ENCODE measurements around the gene USP7.

USP7 gene

DNA sequence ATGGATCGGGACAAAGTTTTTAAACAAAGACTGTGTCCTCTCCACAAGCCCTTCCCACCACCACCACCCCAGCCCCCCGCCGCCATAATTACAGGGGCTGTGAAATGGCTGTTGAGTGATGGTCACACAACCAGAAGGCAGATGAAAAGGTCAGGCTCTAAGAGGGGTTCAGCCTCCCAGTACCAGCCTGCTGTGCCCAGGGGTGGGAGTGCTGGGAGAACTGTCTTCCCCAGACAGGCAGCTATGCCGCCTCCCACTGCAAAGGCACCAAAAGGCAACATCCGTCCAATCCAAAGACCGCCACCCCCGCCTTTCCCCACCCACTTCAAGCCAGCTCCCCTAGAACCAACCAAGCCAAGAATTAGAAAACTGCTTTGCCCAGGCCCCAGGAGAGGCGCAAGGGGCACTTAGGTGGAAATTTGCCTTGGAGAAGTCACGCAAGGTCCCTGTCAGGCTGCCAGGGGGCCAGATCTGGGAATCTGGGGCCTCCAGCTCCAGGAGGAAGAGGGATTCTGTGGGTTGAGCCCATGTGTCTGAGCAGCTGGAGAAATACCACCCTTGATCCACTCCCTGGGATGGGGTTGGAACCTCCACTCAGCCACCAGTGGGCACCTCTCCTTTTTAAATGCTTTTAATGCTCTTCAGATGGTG lies 109.3 kb downstream of the USP7 start:
- H3K4me1 ChIP-seq (ENCODE audit: low read length): no peaks in the 10 kb centered on the region
- no peaks in the 10 kb centered on the region for H3K27me3 ChIP-seq (replicated peaks; ENCODE audit: insufficient read depth, low read length)
- TF ChIP-seq EZH2 (optimal IDR thresholded peaks at IDR 0.05; ENCODE audit: low read depth, low read length) (no peak), EZH2phosphoT487 (IDR thresholded peaks at IDR 0.05; ENCODE audit: low read length) (no peak)
- TF ChIP-seq, protein P1, sequence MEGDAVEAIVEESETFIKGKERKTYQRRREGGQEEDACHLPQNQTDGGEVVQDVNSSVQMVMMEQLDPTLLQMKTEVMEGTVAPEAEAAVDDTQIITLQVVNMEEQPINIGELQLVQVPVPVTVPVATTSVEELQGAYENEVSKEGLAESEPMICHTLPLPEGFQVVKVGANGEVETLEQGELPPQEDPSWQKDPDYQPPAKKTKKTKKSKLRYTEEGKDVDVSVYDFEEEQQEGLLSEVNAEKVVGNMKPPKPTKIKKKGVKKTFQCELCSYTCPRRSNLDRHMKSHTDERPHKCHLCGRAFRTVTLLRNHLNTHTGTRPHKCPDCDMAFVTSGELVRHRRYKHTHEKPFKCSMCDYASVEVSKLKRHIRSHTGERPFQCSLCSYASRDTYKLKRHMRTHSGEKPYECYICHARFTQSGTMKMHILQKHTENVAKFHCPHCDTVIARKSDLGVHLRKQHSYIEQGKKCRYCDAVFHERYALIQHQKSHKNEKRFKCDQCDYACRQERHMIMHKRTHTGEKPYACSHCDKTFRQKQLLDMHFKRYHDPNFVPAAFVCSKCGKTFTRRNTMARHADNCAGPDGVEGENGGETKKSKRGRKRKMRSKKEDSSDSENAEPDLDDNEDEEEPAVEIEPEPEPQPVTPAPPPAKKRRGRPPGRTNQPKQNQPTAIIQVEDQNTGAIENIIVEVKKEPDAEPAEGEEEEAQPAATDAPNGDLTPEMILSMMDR (IDR thresholded peaks at IDR 0.05; ENCODE audit: low read length): no peak
- no peaks in the 10 kb centered on the region for H4K20me1 ChIP-seq (ENCODE audit: insufficient read depth, low read length)
- H3K4me3 ChIP-seq (ENCODE audit: low read length): no peak overlapping the region
- DNase-seq: no peak
- no peak overlapping the region for H2AFZ ChIP-seq (ENCODE audit: low read length)
- H3F3A ChIP-seq (ENCODE audit: insufficient read depth, low read length): peaks cover 9% of the 10 kb centered on the region
- no peaks in the 10 kb centered on the region for H3K9me2 ChIP-seq (replicated peaks; ENCODE audit: insufficient read depth, low read length)
- H3K9me3 ChIP-seq (replicated peaks; ENCODE audit: insufficient read depth, low read length): no peaks in the 10 kb centered on the region
- 0 out of 2 replicates have a peak, but pooled peaks cover 2% of the 10 kb centered on the region for H3K36me3 ChIP-seq (replicated peaks; ENCODE audit: insufficient read depth, low read length)
- H3K4me2 ChIP-seq (ENCODE audit: low read depth, low read length): no peak overlapping the region
- no peak overlapping the region for H3K27ac ChIP-seq (ENCODE audit: low read length)
- H3K79me2 ChIP-seq (ENCODE audit: low read length): peaks cover 25% of the 10 kb centered on the region
- H3K9ac ChIP-seq (ENCODE audit: low read length): no peak overlapping the region

DNA sequence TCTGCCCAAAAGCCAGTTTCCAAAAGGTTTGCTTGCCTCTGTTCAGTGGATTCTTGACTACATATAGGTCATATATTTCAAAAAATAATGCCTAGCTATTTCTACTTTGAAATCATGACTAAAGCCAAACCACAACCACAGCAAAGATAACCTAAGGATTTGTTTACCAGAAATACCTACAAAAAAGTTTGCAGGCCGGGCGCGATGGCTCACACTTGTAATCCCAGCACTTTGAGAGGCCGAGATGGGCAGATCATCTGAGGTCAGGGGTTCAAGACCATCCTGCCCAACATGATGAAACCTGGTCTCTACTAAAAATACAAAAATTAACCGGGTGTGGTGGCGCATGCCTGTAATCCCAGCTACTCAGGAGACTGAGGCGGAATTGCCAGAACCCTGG lies 110.1 kb downstream of the USP7 start:
- no peak for DNase-seq
- Histone ChIP-seq H4K20me1 (ENCODE audit: insufficient read depth, low read length) (no peaks in the 10 kb centered on the region), H3K27me3 (replicated peaks; ENCODE audit: insufficient read depth, low read length) (no peaks in the 10 kb centered on the region), H3K4me1 (ENCODE audit: low read length) (no peaks in the 10 kb centered on the region), H3K4me2 (ENCODE audit: low read depth, low read length) (no peak overlapping the region), H3F3A (ENCODE audit: insufficient read depth, low read length) (peaks cover 9% of the 10 kb centered on the region), H3K27ac (ENCODE audit: low read length) (no peak overlapping the region), H3K9me2 (replicated peaks; ENCODE audit: insufficient read depth, low read length) (no peaks in the 10 kb centered on the region), H3K79me2 (ENCODE audit: low read length) (peaks cover 17% of the 10 kb centered on the region), H2AFZ (ENCODE audit: low read length) (no peak overlapping the region), H3K4me3 (ENCODE audit: low read length) (no peak overlapping the region), H3K36me3 (replicated peaks; ENCODE audit: insufficient read depth, low read length) (peaks cover 2% of the 10 kb centered on the region; the same call in 1 of the 2 replicates), H3K9me3 (replicated peaks; ENCODE audit: insufficient read depth, low read length) (no peaks in the 10 kb centered on the region), H3K9ac (ENCODE audit: low read length) (no peak overlapping the region)
- TF ChIP-seq EZH2 (optimal IDR thresholded peaks at IDR 0.05; ENCODE audit: low read depth, low read length): no peak
- TF ChIP-seq, protein P1 (IDR thresholded peaks at IDR 0.05; ENCODE audit: low read length): no peak
- no peak for TF ChIP-seq EZH2phosphoT487 (IDR thresholded peaks at IDR 0.05; ENCODE audit: low read length)

DNA sequence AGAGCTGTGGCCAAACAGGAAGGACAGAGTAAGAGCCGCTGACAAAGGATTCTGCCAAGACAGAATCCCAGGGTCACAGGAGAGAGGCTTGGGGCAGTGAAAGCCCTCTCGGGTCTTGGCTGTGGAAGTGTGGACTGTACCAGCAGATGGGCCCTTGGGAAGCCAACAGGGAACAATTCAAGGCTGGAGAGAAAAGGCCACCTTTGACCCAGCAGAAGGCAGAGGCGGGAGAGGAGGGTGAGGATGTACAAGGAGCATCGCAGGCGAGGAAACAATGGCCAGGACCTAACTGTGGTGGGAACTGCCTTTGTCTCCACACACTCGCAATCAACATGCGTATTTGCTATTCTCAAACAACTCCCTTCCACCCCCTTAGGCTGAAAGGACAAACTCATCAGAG lies 110.6 kb downstream of the USP7 start:
- Histone ChIP-seq H3K4me3 (ENCODE audit: low read length) (no peak overlapping the region), H3K36me3 (replicated peaks; ENCODE audit: insufficient read depth, low read length) (no peaks in the 10 kb centered on the region; the same call in 1 of the 2 replicates), H3K9ac (ENCODE audit: low read length) (no peak overlapping the region), H3K79me2 (ENCODE audit: low read length) (peaks cover 17% of the 10 kb centered on the region), H3K4me2 (ENCODE audit: low read depth, low read length) (no peak overlapping the region), H3F3A (ENCODE audit: insufficient read depth, low read length) (peaks cover 9% of the 10 kb centered on the region), H3K4me1 (ENCODE audit: low read length) (no peaks in the 10 kb centered on the region), H3K27me3 (replicated peaks; ENCODE audit: insufficient read depth, low read length) (no peaks in the 10 kb centered on the region), H4K20me1 (ENCODE audit: insufficient read depth, low read length) (no peaks in the 10 kb centered on the region), H3K9me2 (replicated peaks; ENCODE audit: insufficient read depth, low read length) (no peaks in the 10 kb centered on the region), H3K27ac (ENCODE audit: low read length) (no peak overlapping the region), H3K9me3 (replicated peaks; ENCODE audit: insufficient read depth, low read length) (no peaks in the 10 kb centered on the region), H2AFZ (ENCODE audit: low read length) (no peak overlapping the region)
- no peak for DNase-seq
- TF ChIP-seq EZH2phosphoT487 (IDR thresholded peaks at IDR 0.05; ENCODE audit: low read length) (no peak), EZH2 (optimal IDR thresholded peaks at IDR 0.05; ENCODE audit: low read depth, low read length) (no peak)
- TF ChIP-seq, protein P1 (IDR thresholded peaks at IDR 0.05; ENCODE audit: low read length): no peak
